Measurements from ENCODE around the gene SNTG2. TPM values are rescaled to one million over a fixed set of nuclear protein-coding genes. Genes with fewer than 3 reads are reported as not detected.
"Not testable (repeated sequence)": the region's sequence is repeated elsewhere in the genome, so short reads cannot be mapped to it uniquely, and the experiment has no call there.

SNTG2 gene
- total and polyA plus RNA-seq, 2 donors (not counting 3 experiments of a cell fraction or from before 2014, with no cell fraction given) = not detected

- H3K27ac ChIP-seq (ENCODE audit: insufficient read depth, low read depth, low read length) = no peak overlapping the region
- no peak overlapping the region for H3K4me2 ChIP-seq (ENCODE audit: insufficient read depth, low read length)
- H4K20me1 ChIP-seq (replicated peaks; ENCODE audit: control insufficient read depth, extremely low read depth, insufficient read depth, low read length) = no peaks in the 10 kb centered on the region
- TF ChIP-seq POLR2AphosphoS5 (IDR thresholded peaks at IDR 0.05; ENCODE audit: insufficient read depth, low read depth, low read length) (no peak), GATA2 (IDR thresholded peaks at IDR 0.05; ENCODE audit: insufficient read depth, insufficient read length, low read depth, low read length) (no peak), MAX (IDR thresholded peaks at IDR 0.05; ENCODE audit: insufficient read depth, insufficient read length) (no peak), POLR2A (IDR thresholded peaks at IDR 0.05; ENCODE audit: low read depth, low read length) (no peak), EZH2 (IDR thresholded peaks at IDR 0.05; ENCODE audit: borderline replicate concordance, low read depth, low read length, severe bottlenecking) (no peak), JUN (IDR thresholded peaks at IDR 0.05; ENCODE audit: borderline replicate concordance, insufficient read depth, insufficient read length, low read depth) (no peak), MYC (IDR thresholded peaks at IDR 0.05; ENCODE audit: low read depth, low read length) (no peak)
- TF ChIP-seq, protein P1, sequence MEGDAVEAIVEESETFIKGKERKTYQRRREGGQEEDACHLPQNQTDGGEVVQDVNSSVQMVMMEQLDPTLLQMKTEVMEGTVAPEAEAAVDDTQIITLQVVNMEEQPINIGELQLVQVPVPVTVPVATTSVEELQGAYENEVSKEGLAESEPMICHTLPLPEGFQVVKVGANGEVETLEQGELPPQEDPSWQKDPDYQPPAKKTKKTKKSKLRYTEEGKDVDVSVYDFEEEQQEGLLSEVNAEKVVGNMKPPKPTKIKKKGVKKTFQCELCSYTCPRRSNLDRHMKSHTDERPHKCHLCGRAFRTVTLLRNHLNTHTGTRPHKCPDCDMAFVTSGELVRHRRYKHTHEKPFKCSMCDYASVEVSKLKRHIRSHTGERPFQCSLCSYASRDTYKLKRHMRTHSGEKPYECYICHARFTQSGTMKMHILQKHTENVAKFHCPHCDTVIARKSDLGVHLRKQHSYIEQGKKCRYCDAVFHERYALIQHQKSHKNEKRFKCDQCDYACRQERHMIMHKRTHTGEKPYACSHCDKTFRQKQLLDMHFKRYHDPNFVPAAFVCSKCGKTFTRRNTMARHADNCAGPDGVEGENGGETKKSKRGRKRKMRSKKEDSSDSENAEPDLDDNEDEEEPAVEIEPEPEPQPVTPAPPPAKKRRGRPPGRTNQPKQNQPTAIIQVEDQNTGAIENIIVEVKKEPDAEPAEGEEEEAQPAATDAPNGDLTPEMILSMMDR (IDR thresholded peaks at IDR 0.05; ENCODE audit: extremely low read depth in 1 of 2, insufficient read depth in 1 of 2, low read depth in 1 of 2, low read length in 2 of 2) = no peak
- no peak overlapping the region for H3K4me3 ChIP-seq (replicated peaks in 1 of 3; ENCODE audit: insufficient read depth in 1 of 3, low read depth in 1 of 3, low read length in 3 of 3)
- no peaks in the 10 kb centered on the region for H3K36me3 ChIP-seq (ENCODE audit: control insufficient read depth in 2 of 2, extremely low read depth in 1 of 2, insufficient read depth in 2 of 2, low read length in 2 of 2)
- intact Hi-C loops (cut with micrococcal nuclease) (no loop called here), dilution Hi-C loops (cut with MboI; ENCODE audit: extremely low pct_ligation_motif_present, low sequenced_read_pairs) (no loop called here)
- FAIRE-seq (no peak), DNase-seq (ENCODE audit: low read depth, low spot score) (no peak)
- no peaks in the 10 kb centered on the region for H3K4me1 ChIP-seq (ENCODE audit: control insufficient read depth, extremely low read depth, insufficient read depth, low read length)
- CTCF ChIA-PET = no interaction called here
- BruUV-seq (replicated peaks) = no TSS peak
- no peak overlapping the region for H3K9ac ChIP-seq (replicated peaks; ENCODE audit: extremely low read depth, insufficient read depth, low read length)
- no peak overlapping the region for H2AFZ ChIP-seq (ENCODE audit: low read depth, low read length)
- H3K79me2 ChIP-seq (ENCODE audit: control insufficient read depth, insufficient read depth, low read length) = no peaks in the 10 kb centered on the region
- POLR2A ChIA-PET = no interaction called here
- H3K9me3 ChIP-seq (replicated peaks; ENCODE audit: control insufficient read depth, insufficient read depth, low read length) = peaks cover 4% of the 10 kb centered on the region
- no peaks in the 10 kb centered on the region for H3K27me3 ChIP-seq (ENCODE audit: control insufficient read depth in 2 of 2, insufficient read depth in 2 of 2, low read length in 2 of 2)
- H3K9me1 ChIP-seq (replicated peaks; ENCODE audit: control insufficient read depth, extremely low read depth, insufficient read depth, low read length) = no peaks in the 10 kb centered on the region
These were observed 153.7 kb downstream of the SNTG2 start for GRCh38 chr2:1104364-1104763.

GRCh38 chr2:1106344-1106743 lies 155.7 kb downstream of the SNTG2 start:
- dilution Hi-C loops (cut with MboI; ENCODE audit: extremely low pct_ligation_motif_present, low sequenced_read_pairs); intact Hi-C loops (cut with micrococcal nuclease); CTCF ChIA-PET; H3K9ac ChIP-seq (replicated peaks; ENCODE audit: extremely low read depth, insufficient read depth, low read length); H3K27me3 ChIP-seq (ENCODE audit: control insufficient read depth in 2 of 2, insufficient read depth in 2 of 2, low read length in 2 of 2); BruUV-seq (replicated peaks); H3K4me2 ChIP-seq (ENCODE audit: insufficient read depth, low read length); DNase-seq (ENCODE audit: low read depth, low spot score); H3K4me1 ChIP-seq (ENCODE audit: control insufficient read depth, extremely low read depth, insufficient read depth, low read length); H3K4me3 ChIP-seq (replicated peaks in 1 of 3; ENCODE audit: insufficient read depth in 1 of 3, low read depth in 1 of 3, low read length in 3 of 3); POLR2A ChIA-PET; FAIRE-seq; H3K79me2 ChIP-seq (ENCODE audit: control insufficient read depth, insufficient read depth, low read length); H3K9me1 ChIP-seq (replicated peaks; ENCODE audit: control insufficient read depth, extremely low read depth, insufficient read depth, low read length); H3K36me3 ChIP-seq (ENCODE audit: control insufficient read depth in 2 of 2, extremely low read depth in 1 of 2, insufficient read depth in 2 of 2, low read length in 2 of 2); H3K9me3 ChIP-seq (replicated peaks; ENCODE audit: control insufficient read depth, insufficient read depth, low read length); H2AFZ ChIP-seq (ENCODE audit: low read depth, low read length); H4K20me1 ChIP-seq (replicated peaks; ENCODE audit: control insufficient read depth, extremely low read depth, insufficient read depth, low read length); H3K27ac ChIP-seq (ENCODE audit: insufficient read depth, low read depth, low read length): not testable (repeated sequence)
